ENCODE results near the gene GRWD1. TPM values are rescaled to one million over a fixed set of nuclear protein-coding genes. Genes with fewer than 3 reads are reported as not detected.

The GRWD1 gene
- total and polyA plus RNA-seq, 2 experiments from 2014 or later: 25.2 to 33.1 TPM

DNA sequence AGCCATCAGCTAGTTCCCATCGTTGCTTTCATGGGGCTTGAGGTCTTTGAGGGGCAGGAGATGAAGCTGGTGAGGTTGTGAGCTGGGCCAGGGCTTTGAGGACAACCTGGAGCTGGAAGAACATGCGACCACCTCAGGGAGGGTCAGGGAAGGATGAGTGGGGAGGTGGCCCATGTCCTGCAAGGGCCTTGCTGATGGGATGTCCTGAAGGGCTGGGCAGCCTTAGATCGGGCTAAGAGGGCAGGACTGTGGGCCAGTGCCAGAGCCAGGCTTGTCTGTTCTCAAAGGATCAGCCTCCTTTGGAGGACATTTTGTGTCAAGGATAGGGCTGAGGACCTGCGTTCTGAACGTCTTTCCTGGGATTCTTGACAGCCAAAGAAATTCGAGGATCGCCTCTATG lies 33.9 kb downstream of the GRWD1 start:
- Histone ChIP-seq H3K4me2 (no peak overlapping the region), H3K27ac (no peak overlapping the region), H3K4me3 (no peak overlapping the region), H3K9me2 (replicated peaks; ENCODE audit: insufficient read depth) (no peaks in the 10 kb centered on the region), H3K27me3 (no peaks in the 10 kb centered on the region), H3K4me1 (ENCODE audit: insufficient read depth) (no peaks in the 10 kb centered on the region), H4K20me1 (ENCODE audit: insufficient read depth, poor library complexity, severe bottlenecking) (no peaks in the 10 kb centered on the region), H2AFZ (no peak overlapping the region), H3K79me2 (no peaks in the 10 kb centered on the region), H3K9me3 (ENCODE audit: low read depth) (no peaks in the 10 kb centered on the region), H3K36me3 (replicated peaks; ENCODE audit: insufficient read depth, low read depth) (no peaks in the 10 kb centered on the region)
- TF ChIP-seq EZH2 (IDR thresholded peaks at IDR 0.05; ENCODE audit: borderline replicate concordance) (no peak), EZH2phosphoT487 (IDR thresholded peaks at IDR 0.05; ENCODE audit: low read depth, severe bottlenecking, unreplicated experiment) (no peak)
- TF ChIP-seq, protein P1, sequence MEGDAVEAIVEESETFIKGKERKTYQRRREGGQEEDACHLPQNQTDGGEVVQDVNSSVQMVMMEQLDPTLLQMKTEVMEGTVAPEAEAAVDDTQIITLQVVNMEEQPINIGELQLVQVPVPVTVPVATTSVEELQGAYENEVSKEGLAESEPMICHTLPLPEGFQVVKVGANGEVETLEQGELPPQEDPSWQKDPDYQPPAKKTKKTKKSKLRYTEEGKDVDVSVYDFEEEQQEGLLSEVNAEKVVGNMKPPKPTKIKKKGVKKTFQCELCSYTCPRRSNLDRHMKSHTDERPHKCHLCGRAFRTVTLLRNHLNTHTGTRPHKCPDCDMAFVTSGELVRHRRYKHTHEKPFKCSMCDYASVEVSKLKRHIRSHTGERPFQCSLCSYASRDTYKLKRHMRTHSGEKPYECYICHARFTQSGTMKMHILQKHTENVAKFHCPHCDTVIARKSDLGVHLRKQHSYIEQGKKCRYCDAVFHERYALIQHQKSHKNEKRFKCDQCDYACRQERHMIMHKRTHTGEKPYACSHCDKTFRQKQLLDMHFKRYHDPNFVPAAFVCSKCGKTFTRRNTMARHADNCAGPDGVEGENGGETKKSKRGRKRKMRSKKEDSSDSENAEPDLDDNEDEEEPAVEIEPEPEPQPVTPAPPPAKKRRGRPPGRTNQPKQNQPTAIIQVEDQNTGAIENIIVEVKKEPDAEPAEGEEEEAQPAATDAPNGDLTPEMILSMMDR (IDR thresholded peaks at IDR 0.05; ENCODE audit: poor library complexity): no peak
- WGBS (ENCODE audit: low lambda C conversion rate, missing lambda C conversion rate): 98% methylated on average over 7 of the region's 7 CpGs
- DNase-seq (ENCODE audit: low spot score): no peak

DNA sequence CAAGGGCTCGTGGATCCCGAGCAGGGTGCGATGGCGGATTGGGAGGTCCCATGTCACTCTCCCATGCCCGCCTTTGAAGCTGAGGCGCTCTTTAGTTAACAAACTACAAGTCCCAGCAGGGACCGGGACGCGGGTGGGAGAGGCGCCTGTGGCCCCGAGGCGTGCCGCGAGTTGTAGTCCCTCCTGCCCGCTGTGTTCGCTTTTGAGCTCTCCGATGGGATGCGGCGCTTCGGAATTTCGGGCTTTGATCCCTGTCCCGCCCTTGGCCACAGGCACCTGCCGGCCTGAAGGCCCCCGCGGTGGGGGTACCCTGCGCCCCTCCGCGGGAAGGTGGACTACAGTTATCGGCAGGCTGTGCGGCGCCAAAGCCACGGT lies 34.4 kb downstream of the GRWD1 start:
- H3K36me3 ChIP-seq (replicated peaks; ENCODE audit: insufficient read depth, low read depth): no peaks in the 10 kb centered on the region
- H3K4me3 ChIP-seq: no peak overlapping the region
- H3K27ac ChIP-seq: no peak overlapping the region
- no peaks in the 10 kb centered on the region for H3K4me1 ChIP-seq (ENCODE audit: insufficient read depth)
- no peaks in the 10 kb centered on the region for H4K20me1 ChIP-seq (ENCODE audit: insufficient read depth, poor library complexity, severe bottlenecking)
- no peaks in the 10 kb centered on the region for H3K27me3 ChIP-seq
- H3K79me2 ChIP-seq: no peaks in the 10 kb centered on the region
- no peaks in the 10 kb centered on the region for H3K9me3 ChIP-seq (ENCODE audit: low read depth)
- no peak for TF ChIP-seq EZH2phosphoT487 (IDR thresholded peaks at IDR 0.05; ENCODE audit: low read depth, severe bottlenecking, unreplicated experiment)
- TF ChIP-seq EZH2 (IDR thresholded peaks at IDR 0.05; ENCODE audit: borderline replicate concordance): no peak
- TF ChIP-seq, protein P1 (IDR thresholded peaks at IDR 0.05; ENCODE audit: poor library complexity): no peak
- no peak overlapping the region for H2AFZ ChIP-seq
- WGBS (ENCODE audit: low lambda C conversion rate, missing lambda C conversion rate): 94% methylated on average over 31 of the region's 32 CpGs
- H3K9me2 ChIP-seq (replicated peaks; ENCODE audit: insufficient read depth): no peaks in the 10 kb centered on the region
- DNase-seq (ENCODE audit: low spot score): no peak
- no peak overlapping the region for H3K4me2 ChIP-seq

DNA sequence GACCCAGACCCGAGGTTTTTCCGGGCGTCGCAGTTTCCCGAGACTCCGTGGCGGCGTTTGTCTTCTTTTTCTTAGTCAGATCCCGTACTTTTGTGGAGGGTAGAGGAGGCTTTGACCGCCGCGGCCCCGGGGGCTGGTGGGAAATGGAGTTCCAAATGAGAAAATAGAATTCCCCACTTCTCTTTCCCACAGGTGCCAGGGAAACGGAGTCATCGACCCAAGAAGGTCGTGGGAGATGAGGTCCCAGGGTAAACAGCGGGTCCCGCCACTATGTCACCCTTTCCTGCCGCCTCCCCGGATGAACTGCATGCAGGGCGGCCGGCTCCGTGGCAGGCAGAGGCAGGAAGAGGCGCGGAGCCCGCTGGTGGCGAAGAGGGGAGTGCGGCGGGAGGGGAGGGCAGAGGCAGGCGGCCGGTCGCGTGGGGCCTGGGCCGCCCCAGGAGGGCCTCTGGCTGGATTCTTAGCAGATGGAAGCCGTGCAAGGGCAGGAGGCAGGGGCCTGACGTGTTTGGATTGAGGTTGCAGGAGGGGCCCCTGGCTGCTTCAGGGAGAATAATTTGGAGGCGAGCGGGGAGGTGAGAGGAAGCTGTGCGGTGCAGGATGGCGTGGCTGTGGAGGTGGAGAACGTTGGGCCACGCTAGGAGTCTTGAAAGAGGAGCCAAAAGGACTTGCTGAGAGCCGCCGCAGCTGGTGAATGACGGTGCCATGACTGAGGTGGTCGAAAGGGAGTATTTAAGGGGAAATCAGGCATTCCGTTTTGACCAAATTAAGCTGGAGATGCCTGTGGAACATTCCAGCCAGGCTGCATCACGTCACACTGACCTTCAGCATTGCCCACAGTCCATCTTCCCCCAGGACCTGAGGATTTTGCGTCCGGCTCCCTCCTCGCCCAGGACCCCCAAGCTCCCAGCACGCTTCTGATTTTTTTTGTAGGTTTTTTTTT lies 35.0 kb downstream of the GRWD1 start:
- WGBS (ENCODE audit: low lambda C conversion rate, missing lambda C conversion rate): 93% methylated on average over 43 of the region's 52 CpGs
- Histone ChIP-seq H4K20me1 (ENCODE audit: insufficient read depth, poor library complexity, severe bottlenecking) (no peaks in the 10 kb centered on the region), H3K36me3 (replicated peaks; ENCODE audit: insufficient read depth, low read depth) (no peaks in the 10 kb centered on the region), H3K4me2 (no peak overlapping the region), H3K27me3 (no peaks in the 10 kb centered on the region), H3K4me3 (no peak overlapping the region), H3K9me3 (ENCODE audit: low read depth) (no peaks in the 10 kb centered on the region), H3K27ac (no peak overlapping the region), H2AFZ (no peak overlapping the region), H3K9me2 (replicated peaks; ENCODE audit: insufficient read depth) (no peaks in the 10 kb centered on the region), H3K4me1 (ENCODE audit: insufficient read depth) (no peaks in the 10 kb centered on the region), H3K79me2 (no peaks in the 10 kb centered on the region)
- TF ChIP-seq, protein P1 (IDR thresholded peaks at IDR 0.05; ENCODE audit: poor library complexity): no peak
- TF ChIP-seq EZH2phosphoT487 (IDR thresholded peaks at IDR 0.05; ENCODE audit: low read depth, severe bottlenecking, unreplicated experiment) (no peak), EZH2 (IDR thresholded peaks at IDR 0.05; ENCODE audit: borderline replicate concordance) (no peak)
- no peak for DNase-seq (ENCODE audit: low spot score)
